ENCODE results near the gene ACSM2B.
"Not testable (repeated sequence)": the region's sequence is repeated elsewhere in the genome, so short reads cannot be mapped to it uniquely, and the experiment has no call there.

Gene ACSM2B

GRCh38 chr16:20576145-20576544 lies at the start of gene ACSM2B:
ACSM2B (minus strand) TSS chr16:20576367; CDS start chr16:20564845, 11,522 bp downstream.
- DNase-seq (ENCODE audit: low spot score) = not testable (repeated sequence)

- no peak for DNase-seq (ENCODE audit: low spot score)
These were observed 49.0 kb upstream of the ACSM2B start for GRCh38 chr16:20624882-20625807.

GRCh38 chr16:20624205-20624604 lies 48.0 kb upstream of the ACSM2B start:
- no peak for DNase-seq (ENCODE audit: low spot score)

GRCh38 chr16:20622498-20622870 lies 46.3 kb upstream of the ACSM2B start:
- no peak for DNase-seq (ENCODE audit: low spot score)

- no peak for DNase-seq (ENCODE audit: low spot score)
These were observed 45.2 kb upstream of the ACSM2B start for GRCh38 chr16:20621406-20621805.

- no peak for DNase-seq (ENCODE audit: low spot score)
These were observed 44.6 kb upstream of the ACSM2B start for GRCh38 chr16:20620770-20621169.

GRCh38 chr16:20620003-20620402 lies 43.8 kb upstream of the ACSM2B start:
- no peak for DNase-seq (ENCODE audit: low spot score)

- DNase-seq (ENCODE audit: low spot score) = no peak
These were observed 41.1 kb upstream of the ACSM2B start for GRCh38 chr16:20617271-20617670.

- no peak for DNase-seq (ENCODE audit: low spot score)
These were observed 38.3 kb upstream of the ACSM2B start for GRCh38 chr16:20614186-20615141.

- DNase-seq (ENCODE audit: low spot score) = no peak
These were observed 37.5 kb upstream of the ACSM2B start for GRCh38 chr16:20613481-20614185.

GRCh38 chr16:20612551-20613480 lies 36.6 kb upstream of the ACSM2B start:
- DNase-seq (ENCODE audit: low spot score) = no peak

- no peak for DNase-seq (ENCODE audit: low spot score)
These were observed 35.9 kb upstream of the ACSM2B start for GRCh38 chr16:20611975-20612481.

GRCh38 chr16:20611350-20611902 lies 35.3 kb upstream of the ACSM2B start:
- DNase-seq (ENCODE audit: low spot score) = no peak

- no peak for DNase-seq (ENCODE audit: low spot score)
These were observed 34.8 kb upstream of the ACSM2B start for GRCh38 chr16:20610892-20611349.

GRCh38 chr16:20610211-20610891 lies 34.2 kb upstream of the ACSM2B start:
- no peak for DNase-seq (ENCODE audit: low spot score)

- not testable (repeated sequence) for DNase-seq (ENCODE audit: low spot score)
These were observed 26.0 kb upstream of the ACSM2B start for GRCh38 chr16:20602205-20602604.

- not testable (repeated sequence) for DNase-seq (ENCODE audit: low spot score)
These were observed 23.3 kb upstream of the ACSM2B start for GRCh38 chr16:20599475-20599874.

GRCh38 chr16:20598832-20599469 lies 22.8 kb upstream of the ACSM2B start:
- DNase-seq (ENCODE audit: low spot score) = no peak

- DNase-seq (ENCODE audit: low spot score) = not testable (repeated sequence)
These were observed 19.5 kb upstream of the ACSM2B start for GRCh38 chr16:20595694-20596093.
